Measurements from ENCODE around the gene OR2AG1.
"Not testable (repeated sequence)": the region's sequence is repeated elsewhere in the genome, so short reads cannot be mapped to it uniquely, and the experiment has no call there.

OR2AG1 gene

DNA sequence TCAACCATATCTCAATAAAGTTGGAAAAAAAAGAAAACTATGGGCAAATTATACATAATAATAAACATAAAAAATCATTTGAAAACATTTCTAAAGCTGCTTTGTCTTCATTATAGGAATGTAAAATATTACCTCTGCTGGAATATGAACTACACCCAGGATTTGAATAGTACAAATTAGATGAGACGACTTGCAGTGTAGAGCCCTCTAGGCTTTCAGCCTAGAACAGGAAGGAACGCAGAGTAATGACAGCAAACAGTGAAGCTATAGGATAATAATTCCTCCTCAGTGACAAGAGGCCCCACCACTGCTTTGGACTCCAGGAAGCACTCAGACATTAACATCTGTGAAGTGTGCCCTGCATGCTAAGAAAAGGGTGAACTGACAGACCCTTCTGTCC, 7.7 kb downstream of the OR2AG1 start:
- Histone ChIP-seq H3K27me3 (ENCODE audit: insufficient read depth, poor library complexity, severe bottlenecking) (peaks cover 4% of the 10 kb centered on the region), H3K4me3 (replicated peaks; ENCODE audit: insufficient read depth, low read length) (no peak overlapping the region), H3K27ac (replicated peaks) (no peak overlapping the region)
- DNase-seq (ENCODE audit: low read depth in 1 of 2, low spot score in 1 of 2): no peak
- TF ChIP-seq, protein P1, sequence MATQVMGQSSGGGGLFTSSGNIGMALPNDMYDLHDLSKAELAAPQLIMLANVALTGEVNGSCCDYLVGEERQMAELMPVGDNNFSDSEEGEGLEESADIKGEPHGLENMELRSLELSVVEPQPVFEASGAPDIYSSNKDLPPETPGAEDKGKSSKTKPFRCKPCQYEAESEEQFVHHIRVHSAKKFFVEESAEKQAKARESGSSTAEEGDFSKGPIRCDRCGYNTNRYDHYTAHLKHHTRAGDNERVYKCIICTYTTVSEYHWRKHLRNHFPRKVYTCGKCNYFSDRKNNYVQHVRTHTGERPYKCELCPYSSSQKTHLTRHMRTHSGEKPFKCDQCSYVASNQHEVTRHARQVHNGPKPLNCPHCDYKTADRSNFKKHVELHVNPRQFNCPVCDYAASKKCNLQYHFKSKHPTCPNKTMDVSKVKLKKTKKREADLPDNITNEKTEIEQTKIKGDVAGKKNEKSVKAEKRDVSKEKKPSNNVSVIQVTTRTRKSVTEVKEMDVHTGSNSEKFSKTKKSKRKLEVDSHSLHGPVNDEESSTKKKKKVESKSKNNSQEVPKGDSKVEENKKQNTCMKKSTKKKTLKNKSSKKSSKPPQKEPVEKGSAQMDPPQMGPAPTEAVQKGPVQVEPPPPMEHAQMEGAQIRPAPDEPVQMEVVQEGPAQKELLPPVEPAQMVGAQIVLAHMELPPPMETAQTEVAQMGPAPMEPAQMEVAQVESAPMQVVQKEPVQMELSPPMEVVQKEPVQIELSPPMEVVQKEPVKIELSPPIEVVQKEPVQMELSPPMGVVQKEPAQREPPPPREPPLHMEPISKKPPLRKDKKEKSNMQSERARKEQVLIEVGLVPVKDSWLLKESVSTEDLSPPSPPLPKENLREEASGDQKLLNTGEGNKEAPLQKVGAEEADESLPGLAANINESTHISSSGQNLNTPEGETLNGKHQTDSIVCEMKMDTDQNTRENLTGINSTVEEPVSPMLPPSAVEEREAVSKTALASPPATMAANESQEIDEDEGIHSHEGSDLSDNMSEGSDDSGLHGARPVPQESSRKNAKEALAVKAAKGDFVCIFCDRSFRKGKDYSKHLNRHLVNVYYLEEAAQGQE (IDR thresholded peaks at IDR 0.05; ENCODE audit: insufficient replicate concordance, low read depth): no peak
- TF ChIP-seq SPI1 (IDR thresholded peaks at IDR 0.05; ENCODE audit: borderline replicate concordance, low read depth) (no peak), POLR2AphosphoS5 (IDR thresholded peaks at IDR 0.05; ENCODE audit: low read depth) (no peak), CTCF (IDR thresholded peaks at IDR 0.05; ENCODE audit: insufficient read depth, low read length) (no peak), GABPA (IDR thresholded peaks at IDR 0.05; ENCODE audit: low read depth) (no peak)

DNA sequence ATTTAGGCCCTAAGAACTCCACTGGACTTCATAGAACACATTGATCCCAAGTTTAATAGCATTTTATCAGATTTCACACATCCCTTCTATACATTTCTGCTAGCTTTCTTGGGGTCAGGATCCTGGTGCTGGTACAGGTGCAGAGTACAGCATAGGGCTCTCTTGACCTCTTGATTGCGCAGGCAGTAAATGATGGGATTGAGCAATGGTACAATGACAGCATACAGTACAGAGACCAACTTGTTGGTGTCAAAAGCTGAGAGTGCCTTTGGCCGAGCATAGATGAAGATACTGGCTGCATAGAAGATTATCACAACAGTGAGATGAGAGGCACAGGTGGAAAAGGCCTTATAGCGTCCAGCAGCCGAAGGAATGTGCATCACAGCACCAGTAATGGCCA, 11.8 kb downstream of the OR2AG1 start:
- H3K27me3 ChIP-seq (ENCODE audit: insufficient read depth, poor library complexity, severe bottlenecking): peaks cover 4% of the 10 kb centered on the region
- no peak for TF ChIP-seq GABPA (IDR thresholded peaks at IDR 0.05; ENCODE audit: low read depth)
- TF ChIP-seq SPI1 (IDR thresholded peaks at IDR 0.05; ENCODE audit: borderline replicate concordance, low read depth): no peak

DNA sequence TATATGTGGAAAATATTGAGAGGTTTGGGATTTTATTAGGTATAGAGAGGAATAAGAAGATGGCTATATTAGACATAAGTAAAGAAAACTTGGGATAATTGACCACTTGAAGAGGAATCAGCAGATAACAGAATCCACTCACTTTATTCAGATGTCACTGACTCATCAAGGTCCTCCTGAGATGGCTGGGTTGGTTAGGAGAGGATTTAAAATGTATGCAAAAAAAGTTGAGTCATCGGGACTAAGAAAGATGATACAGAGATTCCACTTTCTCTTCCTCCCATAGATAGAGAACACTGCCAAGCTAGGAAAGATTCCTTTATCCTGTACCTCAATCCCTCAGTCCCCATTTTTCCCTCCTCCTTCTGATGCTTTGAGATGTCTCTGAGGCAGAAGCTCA, 16.6 kb downstream of the OR2AG1 start, which contains the start of gene OR6A2:
Gene OR6A2, minus strand, starts transcription at position 288 of the 400 bp plus-strand sequence. CDS start 3,981 bp downstream, outside the sequence.
- H3K27me3 ChIP-seq (ENCODE audit: insufficient read depth, poor library complexity, severe bottlenecking): no peaks in the 10 kb centered on the region
- no peak within 1 kb of the TSS for H3K4me3 ChIP-seq (replicated peaks; ENCODE audit: insufficient read depth, low read length)
- no peak for TF ChIP-seq POLR2AphosphoS5 (IDR thresholded peaks at IDR 0.05; ENCODE audit: low read depth)
- no peak for TF ChIP-seq GABPA (IDR thresholded peaks at IDR 0.05; ENCODE audit: low read depth)
- TF ChIP-seq SPI1 (IDR thresholded peaks at IDR 0.05; ENCODE audit: borderline replicate concordance, low read depth): no peak
- no peak for TF ChIP-seq CTCF (IDR thresholded peaks at IDR 0.05; ENCODE audit: insufficient read depth, low read length)
- TF ChIP-seq, protein P1 (IDR thresholded peaks at IDR 0.05; ENCODE audit: insufficient replicate concordance, low read depth): no peak
- no peak within 1 kb of the TSS for H3K27ac ChIP-seq (replicated peaks)
- DNase-seq (ENCODE audit: low read depth in 1 of 2, low spot score in 1 of 2): no peak

More for the DNA sequence above, 11.8 kb downstream of the OR2AG1 start:
- no peak for DNase-seq (ENCODE audit: low read depth in 1 of 2, low spot score in 1 of 2)
- Histone ChIP-seq H3K27ac (replicated peaks) (no peak overlapping the region), H3K4me3 (replicated peaks; ENCODE audit: insufficient read depth, low read length) (no peak overlapping the region)

GRCh38 chr11:6801075-6801474, 18.3 kb downstream of the OR2AG1 start:
- DNase-seq (ENCODE audit: low read depth in 1 of 2, low spot score in 1 of 2); H3K27me3 ChIP-seq (ENCODE audit: insufficient read depth, poor library complexity, severe bottlenecking); H3K27ac ChIP-seq (replicated peaks); H3K4me3 ChIP-seq (replicated peaks; ENCODE audit: insufficient read depth, low read length): not testable (repeated sequence)

DNA sequence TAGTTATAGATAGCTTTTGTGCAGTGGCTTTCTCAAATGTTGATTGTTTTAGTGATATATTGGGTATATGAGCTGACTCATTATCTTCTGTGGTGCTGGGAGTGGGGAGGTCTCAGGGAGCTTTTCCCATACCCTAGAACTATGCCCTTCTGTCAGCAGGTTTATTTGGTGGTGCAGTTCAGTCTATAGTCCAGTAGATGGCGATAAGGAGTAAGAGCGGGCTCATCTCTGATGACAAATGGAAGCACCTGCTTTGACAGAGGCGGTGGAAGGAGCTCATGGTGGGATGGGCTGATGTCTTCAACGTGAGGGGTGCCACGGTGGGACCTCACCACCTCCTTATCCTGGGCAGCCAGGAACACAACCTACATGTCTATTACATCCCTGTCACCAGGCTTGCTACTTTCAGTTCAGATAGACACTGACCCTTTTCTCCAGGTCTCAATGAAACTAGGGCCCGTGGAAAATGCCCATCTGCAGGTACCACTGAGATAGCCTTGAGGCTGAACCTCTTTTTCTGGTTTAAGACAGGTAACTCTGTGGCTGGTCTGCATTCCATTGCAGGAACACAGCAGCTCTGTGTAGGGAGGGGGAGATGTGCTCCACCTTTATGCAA, 29.7 kb downstream of the OR2AG1 start:
- TF ChIP-seq CTCF (IDR thresholded peaks at IDR 0.05; ENCODE audit: insufficient read depth, low read length) (peak; percentile 93), GABPA (IDR thresholded peaks at IDR 0.05; ENCODE audit: low read depth) (no peak)
- peak; percentile 15 to 33 for DNase-seq (ENCODE audit: low read depth in 1 of 2, low spot score in 1 of 2)
- no peak overlapping the region for H3K27ac ChIP-seq (replicated peaks)
- H3K4me3 ChIP-seq (replicated peaks; ENCODE audit: insufficient read depth, low read length): no peak overlapping the region
- H3K27me3 ChIP-seq (ENCODE audit: insufficient read depth, poor library complexity, severe bottlenecking): no peaks in the 10 kb centered on the region
